Vagina (tissue), 2 donors: Measurements from ENCODE around the gene ELMO1.

ENCODE experiments used
- CTCF ChIP-seq, 3 experiments: fragments of 450-650 bp in 2 of 3; fragments of 200-600 bp in 1 of 3; sonication (generic) in 1 of 3; IDR thresholded peaks; one replicate each; pipeline ENCODE4 v1.5.1; 2017 to 2019; ENCODE audit warnings: antibody characterized with exemption in 3 of 3, mild to moderate bottlenecking in 2 of 3, moderate library complexity in 2 of 3
- POLR2A ChIP-seq, 2 donors: fragments of 450-650 bp; IDR thresholded peaks; one replicate each; pipeline ENCODE4 v1.6.1; 2017; ENCODE audit warnings: antibody characterized with exemption in 2 of 2, mild to moderate bottlenecking in 2 of 2, moderate library complexity in 2 of 2
- POLR2AphosphoS5 ChIP-seq, 2 donors: sonication (generic); formaldehyde crosslinking; IDR thresholded peaks; one replicate each; pipeline ENCODE4 v1.9.0; 2017; ENCODE audit warnings: antibody characterized with exemption in 2 of 2, mild to moderate bottlenecking in 2 of 2, low read depth in 1 of 2; ENCODE audit not compliant: insufficient read depth in 1 of 2

GRCh38 chr7:37150856-37151255, 297.8 kb downstream of the ELMO1 start:
- no peak for TF ChIP-seq POLR2A (IDR thresholded peaks at IDR 0.05)
- no peak for TF ChIP-seq CTCF (IDR thresholded peaks at IDR 0.05)
- TF ChIP-seq POLR2AphosphoS5 (IDR thresholded peaks at IDR 0.05; ENCODE audit: insufficient read depth in 1 of 2, low read depth in 1 of 2): no peak
